HUES6 (cell line): ENCODE measurements around the gene CDK14.
"Not testable (repeated sequence)": the region's sequence is repeated elsewhere in the genome, so short reads cannot be mapped to it uniquely, and the experiment has no call there.

ENCODE experiments used
- H3K27ac ChIP-seq: 2 replicates; pipeline ENCODE4 v1.7.0; 2013; ENCODE audit warnings: low read depth, mild to moderate bottlenecking, low read length, inconsistent platforms
- H3K27me3 ChIP-seq: 2 replicates; pipeline ENCODE4 v1.6.1; 2013; ENCODE audit warnings: low read length; ENCODE audit not compliant: control insufficient read depth, insufficient read depth
- H3K36me3 ChIP-seq: 2 replicates; pipeline ENCODE4 v1.6.1; 2013; ENCODE audit warnings: low read length; ENCODE audit not compliant: control insufficient read depth, insufficient read depth
- H3K4me1 ChIP-seq: 2 replicates; pipeline ENCODE4 v1.6.1; 2013; ENCODE audit warnings: low read length; ENCODE audit not compliant: control insufficient read depth, insufficient read depth
- H3K4me3 ChIP-seq: 2 replicates; pipeline ENCODE4 v1.5.1; 2013; ENCODE audit warnings: low read depth, low read length
- H3K9ac ChIP-seq: one replicate; pipeline ENCODE4 v1.6.1; 2013; ENCODE audit warnings: mild to moderate bottlenecking, low read length
- H3K9me3 ChIP-seq: 2 replicates; pipeline ENCODE4 v1.6.1; 2013; ENCODE audit warnings: low read depth, low read length; ENCODE audit not compliant: control insufficient read depth, insufficient read depth

CDK14 gene

GRCh38 chr7:90791596-90791995, 195.5 kb downstream of the CDK14 start:
- Histone ChIP-seq H3K27me3 (no peaks in the 10 kb centered on the region), H3K4me1 (peaks cover 3% of the 10 kb centered on the region; the same call in 1 of the 2 replicates), H3K27ac (no peak overlapping the region), H3K36me3 (peaks cover 13% of the 10 kb centered on the region), H3K9me3 (peaks cover 21% of the 10 kb centered on the region), H3K4me3 (no peak overlapping the region), H3K9ac (no peak overlapping the region)

- Histone ChIP-seq H3K9me3 (peaks cover 25% of the 10 kb centered on the region), H3K36me3 (peaks cover 13% of the 10 kb centered on the region), H3K27ac (no peak overlapping the region), H3K4me1 (peaks cover 3% of the 10 kb centered on the region; the same call in 1 of the 2 replicates), H3K9ac (no peak overlapping the region), H3K4me3 (no peak overlapping the region), H3K27me3 (no peaks in the 10 kb centered on the region)
Measured at GRCh38 chr7:90792301-90792700, 196.2 kb downstream of the CDK14 start.

GRCh38 chr7:90794234-90794633, 198.1 kb downstream of the CDK14 start:
- not testable (repeated sequence) for H3K27ac ChIP-seq, H3K4me1 ChIP-seq, H3K4me3 ChIP-seq, H3K9ac ChIP-seq, H3K27me3 ChIP-seq
- Histone ChIP-seq H3K36me3 (peaks cover 13% of the 10 kb centered on the region), H3K9me3 (peaks cover 25% of the 10 kb centered on the region)

- Histone ChIP-seq H3K4me3 (no peak overlapping the region), H3K36me3 (peaks cover 4% of the 10 kb centered on the region), H3K4me1 (no peaks in the 10 kb centered on the region), H3K27ac (no peak overlapping the region), H3K9me3 (peaks cover 21% of the 10 kb centered on the region), H3K9ac (no peak overlapping the region), H3K27me3 (no peaks in the 10 kb centered on the region)
Measured at GRCh38 chr7:90797596-90797995, 201.5 kb downstream of the CDK14 start.

GRCh38 chr7:90804370-90804769, 208.2 kb downstream of the CDK14 start:
- no peaks in the 10 kb centered on the region; the same call in none of the 2 replicates for H3K36me3 ChIP-seq

GRCh38 chr7:90815552-90815951, 219.4 kb downstream of the CDK14 start:
- H3K9me3 ChIP-seq, H3K27ac ChIP-seq, H3K27me3 ChIP-seq, H3K4me3 ChIP-seq, H3K36me3 ChIP-seq, H3K9ac ChIP-seq: not testable (repeated sequence)
- peaks cover 13% of the 10 kb centered on the region for H3K4me1 ChIP-seq

More at GRCh38 chr7:90804370-90804769, 208.2 kb downstream of the CDK14 start:
- H3K9me3 ChIP-seq, result peaks cover 12% of the 10 kb centered on the region; the same call in 1 of the 2 replicates
- H3K27me3 ChIP-seq, result no peaks in the 10 kb centered on the region
- H3K4me1 ChIP-seq, result no peaks in the 10 kb centered on the region
- no peak overlapping the region for H3K9ac ChIP-seq
- H3K4me3 ChIP-seq, result no peak overlapping the region
- no peak overlapping the region for H3K27ac ChIP-seq

- Histone ChIP-seq H3K27ac (no peak overlapping the region), H3K36me3 (no peaks in the 10 kb centered on the region), H3K4me3 (no peak overlapping the region), H3K4me1 (peaks cover 13% of the 10 kb centered on the region), H3K9me3 (no peaks in the 10 kb centered on the region), H3K9ac (no peak overlapping the region), H3K27me3 (no peaks in the 10 kb centered on the region)
Measured at GRCh38 chr7:90816511-90817142, 220.5 kb downstream of the CDK14 start.

GRCh38 chr7:90817151-90817550, 221.0 kb downstream of the CDK14 start:
- Histone ChIP-seq H3K9ac (no peak overlapping the region), H3K9me3 (no peaks in the 10 kb centered on the region), H3K27me3 (no peaks in the 10 kb centered on the region), H3K36me3 (no peaks in the 10 kb centered on the region), H3K4me1 (peaks cover 13% of the 10 kb centered on the region), H3K4me3 (no peak overlapping the region), H3K27ac (no peak overlapping the region)

GRCh38 chr7:90817846-90818245, 221.7 kb downstream of the CDK14 start:
- no peaks in the 10 kb centered on the region for H3K36me3 ChIP-seq
- H3K27ac ChIP-seq, result no peak overlapping the region
- H3K4me1 ChIP-seq, result peaks cover 13% of the 10 kb centered on the region
- no peak overlapping the region for H3K4me3 ChIP-seq
- no peaks in the 10 kb centered on the region for H3K9me3 ChIP-seq
- H3K9ac ChIP-seq, result no peak overlapping the region
- no peaks in the 10 kb centered on the region for H3K27me3 ChIP-seq

GRCh38 chr7:90818341-90818740, 222.2 kb downstream of the CDK14 start:
- Histone ChIP-seq H3K4me1 (peaks cover 13% of the 10 kb centered on the region), H3K4me3 (no peak overlapping the region), H3K9ac (no peak overlapping the region), H3K27me3 (no peaks in the 10 kb centered on the region), H3K9me3 (no peaks in the 10 kb centered on the region), H3K36me3 (no peaks in the 10 kb centered on the region), H3K27ac (no peak overlapping the region)

GRCh38 chr7:90821961-90822620, 226.0 kb downstream of the CDK14 start:
- Histone ChIP-seq H3K4me1 (peaks cover 9% of the 10 kb centered on the region), H3K9ac (no peak overlapping the region), H3K36me3 (no peaks in the 10 kb centered on the region)

More at GRCh38 chr7:90821961-90822620, 226.0 kb downstream of the CDK14 start:
- H3K9me3 ChIP-seq, result no peaks in the 10 kb centered on the region
- H3K27me3 ChIP-seq, result no peaks in the 10 kb centered on the region
- H3K4me3 ChIP-seq, result no peak overlapping the region
- H3K27ac ChIP-seq, result no peak overlapping the region
